Stimulated activated naive CD4-positive, alpha-beta T cell (primary cell): ENCODE data around the gene CFAP99.
A peak's percentile ranks its signal among the peaks of the same experiment; 100 is the strongest.
"Not testable (repeated sequence)": the region's sequence is repeated elsewhere in the genome, so short reads cannot be mapped to it uniquely, and the experiment has no call there.

Experiments
- DNase-seq, 6 experiments: peaks; one replicate each; lab custom pipeline; 2025; lab: John Stamatoyannopoulos, UW

The CFAP99 gene

DNA sequence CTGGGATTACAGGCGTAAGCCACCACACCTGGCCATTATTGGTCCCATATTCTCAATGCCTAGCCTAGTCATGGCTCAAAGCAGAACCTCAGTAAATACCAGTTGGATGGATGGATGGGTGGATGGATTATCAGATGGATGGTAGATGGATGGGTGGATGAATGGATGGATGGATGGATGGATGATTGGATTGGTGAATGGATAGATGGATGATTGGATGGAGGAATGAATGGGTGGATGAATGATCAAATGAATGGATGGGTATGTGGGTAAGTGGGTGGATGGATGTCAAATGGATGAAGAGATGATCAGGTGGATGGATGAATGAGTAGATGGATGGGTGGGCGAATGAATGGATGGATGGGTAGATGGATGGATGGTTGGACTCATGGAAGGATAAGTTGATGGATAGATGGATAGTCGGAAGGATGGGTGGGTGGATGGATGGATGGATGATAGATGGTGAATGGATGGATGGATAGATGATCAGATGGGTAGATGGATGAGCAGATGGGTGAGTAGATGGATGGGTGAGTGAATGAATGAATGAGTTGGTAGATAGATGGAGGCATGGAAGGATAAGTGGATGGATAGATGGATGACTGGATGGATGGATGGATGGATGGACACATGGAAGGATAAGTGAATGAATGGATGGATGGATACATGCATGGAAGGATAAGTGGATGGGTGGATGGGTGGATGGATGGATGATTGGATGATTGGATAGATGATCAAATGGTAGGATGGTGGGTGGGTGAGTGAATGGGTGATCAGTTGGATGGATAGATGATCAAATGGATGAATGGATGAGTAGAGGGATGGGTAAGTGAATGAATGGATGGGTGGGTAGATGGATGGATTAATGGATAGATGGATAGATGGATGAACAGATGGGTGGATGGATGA is 28.2 kb downstream of the CFAP99 start:
- no peak for DNase-seq

DNA sequence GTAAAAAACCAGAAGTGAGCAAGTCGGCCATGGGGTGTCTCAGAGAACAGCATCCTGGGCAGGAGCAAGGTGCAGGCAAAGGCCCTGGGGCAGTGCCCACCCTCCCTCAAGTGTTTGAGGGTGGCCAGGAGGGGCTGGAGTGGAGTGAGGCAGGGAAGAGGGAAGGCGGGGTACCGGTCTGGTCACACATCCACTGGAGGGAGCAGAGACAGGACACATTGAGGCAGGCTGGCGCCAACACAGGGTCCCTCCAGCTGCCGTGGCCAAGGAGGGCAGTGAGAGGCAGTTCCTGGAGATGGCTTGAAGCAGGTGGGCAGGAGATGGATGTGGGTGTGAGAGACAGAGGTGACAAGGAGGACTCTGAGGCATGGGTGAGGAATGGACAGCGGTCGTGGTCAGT is 29.8 kb downstream of the CFAP99 start:
- no peak for DNase-seq

DNA sequence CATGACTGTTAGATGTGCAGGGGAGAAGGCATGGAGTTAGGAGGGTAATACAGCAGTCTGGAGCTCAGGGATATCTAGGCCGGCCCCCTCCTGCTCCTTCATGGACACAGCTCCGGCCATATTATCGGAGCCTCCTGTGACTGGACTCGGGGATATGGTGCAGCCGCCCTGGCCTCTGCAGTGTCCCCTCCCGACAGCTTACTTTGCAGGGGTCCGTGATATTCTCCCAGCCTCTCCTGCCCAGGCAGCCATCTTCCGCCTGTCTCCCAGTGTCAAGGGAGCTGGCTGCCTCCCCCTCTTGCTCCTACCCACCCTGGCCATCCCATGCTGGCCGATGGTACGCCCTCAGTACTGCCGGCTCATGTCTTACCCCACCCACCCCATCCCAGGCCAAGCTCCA is 30.3 kb downstream of the CFAP99 start:
- no peak for DNase-seq

DNA sequence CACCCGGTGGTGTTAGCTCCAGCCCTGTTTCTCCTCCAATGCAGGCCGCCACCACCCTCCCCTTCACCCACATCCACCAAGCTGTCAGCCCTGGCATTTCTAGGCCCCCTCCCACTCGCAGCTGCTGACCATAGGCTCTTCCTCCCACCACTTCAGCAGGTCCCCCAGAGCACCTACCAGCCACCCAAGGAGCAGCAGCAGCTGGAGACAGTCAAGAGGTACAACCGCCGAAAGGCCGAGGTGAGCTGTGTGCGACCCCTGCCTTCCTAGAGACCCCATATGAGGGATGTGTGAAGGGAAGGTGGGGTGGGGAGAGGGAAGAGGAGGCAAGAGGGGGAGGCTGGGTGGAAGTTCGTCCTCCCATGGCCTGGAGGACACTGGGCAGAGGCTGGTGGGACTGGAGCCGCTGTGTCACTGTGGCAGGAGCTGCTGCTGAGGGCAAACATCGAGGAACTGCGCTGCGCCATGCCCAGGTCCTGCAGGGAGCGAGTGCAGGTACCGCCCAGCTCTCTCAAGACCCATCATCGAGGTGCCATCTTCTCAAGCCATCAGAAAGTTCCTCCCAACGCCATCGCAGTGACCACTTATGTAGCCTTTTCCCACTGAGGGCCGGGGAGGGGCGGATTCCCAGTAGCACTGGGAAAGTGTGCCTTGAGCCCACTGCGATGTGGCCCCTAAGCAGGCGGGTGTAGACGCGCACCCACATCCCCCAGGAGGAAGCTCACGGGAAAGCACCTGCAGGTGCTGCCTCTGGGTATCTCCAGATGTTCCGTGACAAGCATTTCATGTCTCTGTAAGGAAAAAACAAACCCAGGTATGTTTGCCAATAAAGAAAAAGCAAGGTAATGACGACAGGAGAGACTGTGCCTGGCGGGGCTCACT is 31.0 kb downstream of the CFAP99 start:
- DNase-seq, result no peak

DNA sequence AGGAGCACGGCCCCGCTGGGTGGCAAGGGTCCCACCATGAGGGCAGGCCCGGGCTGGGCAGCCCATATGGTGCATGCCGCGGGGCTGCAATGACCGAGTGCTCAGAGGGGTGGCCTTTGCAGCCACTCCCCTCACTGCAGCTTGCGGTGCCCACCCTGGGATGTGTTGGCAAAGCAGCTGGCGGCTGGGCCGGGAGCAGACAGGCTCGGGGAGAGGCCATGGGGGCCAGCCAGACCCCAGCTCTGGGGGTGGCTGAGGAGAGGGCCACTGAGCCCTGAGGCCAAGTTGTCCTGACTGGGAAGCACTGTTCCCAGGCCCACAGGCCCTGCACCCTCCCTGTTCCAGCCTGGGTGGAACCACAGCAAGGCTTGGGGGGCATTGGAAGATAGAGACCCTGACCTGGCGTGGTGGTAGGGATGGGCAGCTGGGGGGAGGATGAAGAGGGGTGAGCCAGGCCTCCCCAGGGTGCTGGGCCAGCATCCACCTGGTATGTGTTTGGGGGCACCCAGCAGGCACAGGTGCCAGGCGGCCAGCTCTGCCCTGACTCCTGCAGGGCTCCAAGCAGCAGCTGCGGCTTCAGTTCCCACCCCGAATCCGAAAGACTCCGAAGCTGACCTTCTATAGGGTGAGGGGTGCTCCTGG is 31.8 kb downstream of the CFAP99 start:
- no peak for DNase-seq

DNA sequence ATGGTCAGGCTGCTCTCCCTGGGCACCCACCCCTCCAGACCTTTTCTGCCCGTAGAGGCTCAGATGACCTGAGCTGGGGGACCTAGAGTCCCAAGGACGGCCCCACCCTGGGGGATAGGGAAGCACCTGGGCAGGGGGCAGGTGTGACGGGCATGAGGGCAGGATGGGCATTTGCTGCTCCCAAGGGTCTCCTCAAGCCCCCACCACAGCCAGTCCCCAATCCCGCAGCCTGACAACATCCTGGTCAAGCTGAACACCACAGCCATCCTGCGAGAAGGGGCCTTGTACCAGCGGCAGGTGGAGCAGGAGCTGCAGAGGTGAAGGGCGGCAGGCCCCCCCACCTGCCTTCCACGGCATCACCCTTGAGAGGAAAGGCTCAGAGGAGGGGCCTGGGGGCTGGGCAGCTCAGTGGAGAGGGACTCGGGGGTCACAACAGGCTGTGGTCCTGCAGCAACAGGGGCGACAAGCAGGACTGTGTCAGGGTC is 32.3 kb downstream of the CFAP99 start:
- no peak for DNase-seq

DNA sequence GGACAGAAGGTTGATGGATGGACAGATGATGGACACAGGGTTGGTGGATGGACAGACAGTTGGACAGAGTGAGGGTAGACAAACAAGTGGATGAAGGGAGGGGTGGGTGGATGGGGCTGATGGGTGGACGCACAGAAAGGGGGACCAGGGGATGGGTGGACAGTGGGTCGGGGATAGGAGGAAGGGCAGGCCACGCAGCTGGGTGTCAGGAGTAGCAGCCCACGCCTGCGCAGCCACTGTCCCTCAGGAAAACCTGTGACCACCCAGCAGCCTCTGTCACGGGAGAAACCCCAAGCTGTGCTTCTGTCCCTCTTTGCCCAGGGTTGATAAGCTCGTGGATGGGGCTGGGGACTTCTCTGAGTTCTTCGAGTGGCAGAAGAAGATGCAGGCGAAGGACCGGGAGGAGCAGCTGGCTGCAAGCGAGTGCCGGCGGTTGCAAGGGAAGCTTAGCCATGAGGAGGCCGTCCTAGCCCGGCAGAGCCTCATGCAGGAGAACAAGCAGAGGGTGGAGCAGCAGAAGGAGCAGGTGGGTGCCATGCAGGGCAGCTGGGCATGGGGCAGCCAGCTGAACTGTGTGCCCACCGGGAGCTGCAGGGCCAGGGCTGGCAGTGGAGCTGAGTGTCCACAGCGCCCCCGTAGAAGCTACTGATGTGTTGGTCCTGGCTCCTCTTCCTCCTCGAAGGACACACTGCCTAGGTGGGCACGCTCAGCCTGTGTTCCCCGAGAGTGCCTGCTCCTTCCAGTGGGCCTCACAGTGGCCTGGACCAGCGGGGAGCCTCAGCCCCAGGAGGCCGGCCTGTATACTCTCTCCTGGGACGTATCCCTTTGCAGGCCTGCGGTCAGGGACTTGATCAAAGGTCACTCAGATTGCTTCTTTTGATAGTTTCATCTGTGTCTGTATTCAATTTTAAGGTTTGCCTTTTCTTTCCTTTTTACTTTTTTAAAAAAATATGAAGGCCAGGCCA is 33.3 kb downstream of the CFAP99 start:
- DNase-seq, result no peak

DNA sequence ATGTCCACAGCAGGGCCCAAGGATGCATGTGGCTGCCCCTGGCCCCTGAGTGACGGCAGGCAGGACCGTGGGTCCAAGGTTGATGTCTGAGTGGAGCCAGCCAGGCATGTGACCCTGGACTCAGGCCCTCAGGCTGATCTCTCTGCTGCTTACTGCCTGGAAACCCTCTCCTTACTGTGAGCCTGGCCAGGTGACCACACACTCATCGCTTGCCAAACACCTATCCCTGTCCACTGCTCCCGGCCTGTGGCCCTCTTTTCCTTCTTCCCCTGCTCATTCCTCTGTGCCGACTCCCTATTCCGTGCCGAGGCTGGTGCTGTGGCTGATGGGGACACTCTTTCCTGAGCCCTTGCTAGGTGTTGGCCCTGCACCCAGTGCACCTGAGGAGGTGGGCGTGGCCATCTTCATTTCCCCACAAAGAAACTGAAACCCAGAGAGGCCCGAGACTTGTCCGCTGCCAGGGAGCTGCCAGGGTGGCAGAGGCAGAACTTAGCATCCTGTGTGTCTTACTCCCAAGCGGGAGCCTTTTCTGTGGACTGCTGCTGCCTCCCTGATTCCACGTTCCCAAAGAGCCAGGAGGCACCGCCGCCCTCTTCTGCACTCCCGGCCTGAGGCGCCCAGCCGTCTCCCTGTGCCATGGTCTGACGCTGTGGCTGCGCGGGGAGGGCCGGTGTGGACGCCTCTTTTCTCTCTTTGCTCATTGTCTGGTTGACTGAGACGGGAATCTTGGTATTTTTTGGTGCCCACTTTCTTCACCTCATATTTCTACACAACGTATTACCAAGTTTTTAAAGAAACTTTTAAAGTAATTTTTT is 38.9 kb downstream of the CFAP99 start:
- no peak for DNase-seq

DNA sequence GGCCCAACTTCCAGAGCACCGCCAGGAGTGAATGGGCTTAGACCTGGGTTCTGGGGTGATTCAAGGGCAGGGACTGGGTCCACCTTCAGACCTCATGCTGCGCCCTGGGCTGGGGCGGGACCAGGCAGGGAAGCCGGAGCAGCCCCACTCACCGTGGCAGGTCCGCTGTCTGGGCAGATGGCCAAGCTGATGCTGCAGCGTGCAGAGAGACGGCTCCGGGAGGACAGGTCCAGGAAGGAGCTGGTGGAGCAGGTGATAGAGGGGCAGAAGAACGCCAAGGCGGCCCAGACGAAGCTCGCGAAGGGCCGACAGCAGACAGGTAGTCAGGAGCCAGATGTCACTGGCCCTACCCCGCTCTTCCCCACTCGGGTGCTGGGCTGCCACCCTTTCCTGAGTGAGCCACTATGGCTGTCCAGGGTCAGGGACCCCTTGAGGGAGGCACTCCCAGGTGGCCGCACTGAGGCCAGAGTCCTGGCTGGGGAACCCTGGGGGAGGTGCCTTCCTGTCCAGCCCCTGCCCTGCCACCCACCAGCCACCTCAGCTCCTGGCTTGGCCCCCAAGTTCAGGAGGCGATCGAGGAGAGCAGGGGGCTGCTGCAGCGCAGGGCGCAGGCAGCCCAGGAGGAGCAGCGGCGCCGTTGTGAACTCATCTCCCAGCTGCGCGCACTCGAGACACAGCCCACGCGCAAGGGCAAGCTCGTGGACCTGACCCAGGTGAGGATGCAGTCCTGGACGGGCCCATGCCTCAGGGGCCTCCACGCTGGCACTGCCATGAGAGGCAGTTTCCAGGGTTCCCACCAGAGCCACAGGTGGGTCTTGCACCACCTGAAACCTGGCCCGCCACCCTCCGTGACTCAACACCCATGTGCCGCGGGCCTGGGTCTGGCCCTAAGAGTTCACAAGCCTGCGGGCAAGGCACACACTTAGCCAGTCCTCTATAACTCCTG is 40.1 kb downstream of the CFAP99 start:
- no peak for DNase-seq

DNA sequence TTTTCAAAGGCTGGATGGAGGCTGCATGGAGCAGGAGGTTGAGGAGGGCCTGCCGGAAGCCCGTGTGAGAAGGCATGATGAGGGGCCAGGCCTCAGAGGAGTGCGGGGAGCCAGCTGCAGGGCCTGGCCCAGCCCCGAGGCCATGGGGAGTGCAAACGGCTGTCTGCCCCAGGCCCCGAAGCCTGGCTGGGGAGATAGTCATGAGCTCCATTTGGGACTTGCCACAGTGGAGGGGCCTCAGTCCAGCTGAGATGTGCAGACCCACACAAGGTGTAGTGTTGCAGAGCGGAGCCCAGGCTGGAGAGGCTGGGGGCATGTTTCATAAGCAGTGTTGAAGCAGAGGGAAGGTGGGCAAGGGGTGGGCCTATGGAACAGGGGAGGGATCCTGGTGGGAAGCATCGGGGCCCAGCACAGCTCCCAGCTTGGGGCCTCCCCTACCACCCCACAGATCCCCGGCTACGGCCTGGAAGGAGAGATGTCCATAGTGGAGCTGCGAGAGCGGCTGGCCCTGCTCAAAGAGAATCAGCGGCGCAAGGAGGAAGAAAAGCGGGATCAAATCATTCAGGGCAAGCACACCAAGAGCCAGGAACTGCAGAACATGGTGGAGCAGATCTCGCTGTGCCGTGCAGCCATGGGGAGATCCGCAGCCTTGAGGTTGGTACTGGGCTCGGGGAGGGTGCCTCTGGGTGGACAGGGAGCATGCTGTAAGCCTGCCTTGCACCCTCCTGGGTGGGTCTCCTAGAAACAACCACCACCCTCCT is 41.0 kb downstream of the CFAP99 start:
- no peak for DNase-seq

DNA sequence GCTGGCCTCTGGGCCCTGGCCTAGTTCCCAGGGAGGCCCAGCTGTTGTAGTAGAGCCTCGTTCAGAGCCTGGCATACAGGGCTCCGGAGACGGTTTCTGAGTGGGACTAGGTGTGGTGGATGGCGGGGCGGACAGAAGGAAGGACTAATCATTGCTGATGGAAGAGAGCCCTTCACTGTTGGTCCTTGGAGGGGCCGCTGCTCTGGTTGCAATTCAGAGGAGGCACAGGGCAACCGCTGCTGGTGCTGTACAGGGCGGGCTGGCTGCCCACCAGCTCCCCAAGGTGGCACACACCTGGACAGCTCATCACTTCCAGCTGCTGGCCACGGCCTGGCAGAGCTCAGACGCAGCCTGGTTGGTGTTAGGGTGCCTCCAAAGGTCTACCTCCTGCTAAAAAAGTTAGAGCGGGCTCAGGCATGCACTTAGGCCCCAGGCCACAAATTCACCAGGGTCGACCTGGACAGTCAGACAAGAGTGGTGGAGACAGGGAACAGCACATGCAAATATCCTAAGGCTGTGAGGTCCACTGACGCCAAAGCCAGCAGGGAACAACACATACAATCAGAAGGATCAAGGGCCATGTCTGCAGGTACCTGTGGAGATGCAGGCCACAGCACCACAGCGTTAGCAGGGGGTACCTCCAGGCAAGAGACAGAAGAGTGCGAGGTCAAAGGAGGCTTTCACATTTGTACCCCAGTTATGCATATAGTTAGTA is 42.6 kb downstream of the CFAP99 start:
- DNase-seq, result no peak

DNA sequence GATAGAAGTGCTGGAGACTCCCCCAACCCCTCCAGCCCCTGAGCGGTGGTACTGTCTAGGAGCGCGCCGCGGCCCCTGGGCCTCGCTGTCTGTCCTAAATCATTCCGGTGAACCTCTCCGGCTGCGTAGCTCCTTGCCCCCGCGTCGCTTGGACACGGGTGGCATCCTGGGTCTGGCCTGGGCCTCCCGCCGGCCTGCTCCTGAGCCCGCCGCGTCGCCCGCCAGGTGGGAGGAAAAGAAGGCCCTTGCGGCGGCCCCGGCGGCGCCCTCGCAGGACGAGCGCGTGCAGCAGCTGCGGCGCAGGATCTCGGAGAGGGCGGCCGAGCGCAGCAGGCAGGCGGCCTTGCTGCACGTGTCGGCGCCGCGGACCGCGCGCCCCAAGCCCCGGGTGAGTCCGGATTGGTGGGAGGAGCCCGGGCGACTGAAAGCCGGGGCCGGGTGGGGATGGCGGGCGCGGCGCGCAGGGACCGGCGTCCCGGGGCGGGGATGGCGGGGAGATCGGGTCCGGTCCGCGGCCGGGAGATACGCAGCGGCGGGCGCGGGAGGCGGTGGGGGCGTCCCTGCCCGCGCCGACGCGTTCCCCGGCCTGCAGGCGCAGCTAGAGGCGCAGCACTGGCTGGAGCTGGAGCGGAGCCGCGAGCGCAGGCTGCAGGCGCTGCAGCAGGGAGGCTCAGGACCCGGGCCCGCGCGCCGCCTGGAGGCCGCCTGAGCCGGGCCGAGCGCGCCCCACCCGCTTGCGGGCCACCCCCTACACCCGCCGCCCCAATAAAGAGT is 43.6 kb downstream of the CFAP99 start:
- DNase-seq, result peak; percentile 35 to 62 (median 58)

DNA sequence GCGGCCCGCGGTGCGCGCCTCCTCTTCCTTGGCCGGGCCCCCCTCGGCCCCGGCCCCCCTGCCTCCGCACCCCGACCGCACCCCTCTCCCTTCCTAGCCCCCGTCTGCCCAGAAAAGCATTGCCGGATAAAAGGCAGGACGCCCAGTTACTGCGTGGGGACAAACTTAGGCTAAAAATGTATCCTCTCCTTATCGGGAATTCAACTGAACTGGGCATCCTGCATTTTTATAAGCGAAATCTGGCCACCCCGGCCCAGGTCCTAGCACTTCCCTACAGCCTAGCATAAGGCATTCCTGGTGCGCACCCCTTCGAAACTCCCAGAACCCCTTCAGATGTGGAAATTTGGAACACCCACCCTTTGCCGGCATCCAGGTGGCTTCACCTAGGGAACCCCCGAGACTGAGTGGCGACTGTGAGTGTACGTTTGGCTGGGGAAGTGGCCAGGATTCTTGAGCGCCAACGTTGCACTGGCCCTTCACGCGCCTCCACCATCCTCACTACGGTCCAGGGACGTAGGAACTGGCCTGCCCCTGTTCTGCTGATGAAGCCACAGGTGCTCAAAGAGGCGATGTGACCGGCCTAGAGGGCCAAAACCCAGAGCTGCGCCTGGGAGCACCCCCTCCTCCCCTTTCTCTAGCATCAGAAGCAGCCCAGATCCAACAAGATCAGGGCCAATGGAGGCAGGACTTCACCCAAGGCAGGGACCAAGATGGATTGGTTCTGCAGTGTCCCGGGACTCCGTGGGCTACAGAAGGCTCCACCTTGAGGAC is 44.4 kb downstream of the CFAP99 start:
- DNase-seq, result no peak

DNA sequence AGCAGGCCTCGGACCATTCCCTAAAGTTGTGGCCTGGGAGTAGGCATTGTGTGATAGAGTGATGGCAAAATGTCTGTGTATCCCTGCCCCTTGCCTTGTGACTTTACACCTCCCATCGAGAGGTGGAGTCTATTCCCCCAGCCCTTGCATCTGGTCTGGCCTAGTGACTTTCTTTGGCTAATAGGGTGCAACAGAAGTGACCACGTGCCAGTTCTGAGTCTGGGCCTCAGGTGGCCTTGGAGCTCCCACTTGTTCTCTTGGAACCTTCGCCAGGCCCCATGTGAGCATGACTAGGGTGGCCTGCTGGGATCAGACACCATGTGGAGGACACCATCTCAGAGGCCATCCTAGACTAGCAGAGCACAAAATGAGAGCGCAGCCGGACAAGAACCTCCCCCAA is 46.3 kb downstream of the CFAP99 start:
- no peak for DNase-seq

DNA sequence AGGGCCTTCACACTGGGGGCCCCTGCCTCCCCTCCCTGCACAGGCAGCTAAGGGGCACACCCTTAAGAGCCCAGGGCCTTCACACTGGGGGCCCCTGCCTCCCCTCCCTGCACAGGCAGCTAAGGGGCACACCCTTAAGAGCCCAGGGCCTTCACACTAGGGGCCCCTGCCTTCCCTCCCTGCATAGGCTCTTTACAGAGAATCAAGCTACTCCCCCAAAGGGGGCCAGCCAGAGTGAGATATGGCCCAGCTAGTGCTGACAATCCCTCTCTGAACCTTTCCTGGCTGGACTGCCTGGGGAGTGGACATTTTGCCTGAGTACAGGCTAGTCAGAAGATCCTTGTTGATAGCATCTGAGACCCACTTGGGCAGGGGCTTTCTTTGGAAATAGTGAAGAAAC is 46.8 kb downstream of the CFAP99 start:
- DNase-seq, result not testable (repeated sequence)
